ENCODE results near the gene TOP2A. TPM values are rescaled to one million over a fixed set of nuclear protein-coding genes. Genes with fewer than 3 reads are reported as not detected.

The TOP2A gene
- total RNA-seq, 1 experiment from 2014 or later, result 1,672 TPM

GRCh38 chr17:40464392-40464855 lies 46.7 kb upstream of the TOP2A start:
- no peak for DNase-seq
- no peak for TF ChIP-seq CTCF (IDR thresholded peaks at IDR 0.05; ENCODE audit: unreplicated experiment)
- no peaks in the 10 kb centered on the region for H3K9me3 Mint-ChIP-seq (ENCODE audit: low read depth, unreplicated experiment)
- BruUV-seq (replicated peaks), result no TSS peak
- no peak overlapping the region for H3K4me3 Mint-ChIP-seq (ENCODE audit: low read depth, unreplicated experiment)
- no peaks in the 10 kb centered on the region for H3K4me1 Mint-ChIP-seq (ENCODE audit: low read depth, unreplicated experiment)
- CTCF ChIA-PET, result interaction anchor here (0.6 to 53.1 kb wide), 13 partner anchors 10 to 793 kb away, joined by 3 to 4142 read pairs (median 4); partner anchors contain the start of genes CCR7, IGFBP4 and TOP2A
- H3K36me3 Mint-ChIP-seq (ENCODE audit: insufficient read depth, unreplicated experiment), result no peaks in the 10 kb centered on the region
- H3K27ac Mint-ChIP-seq (ENCODE audit: unreplicated experiment), result no peak overlapping the region
- H3K27me3 Mint-ChIP-seq (ENCODE audit: unreplicated experiment), result peaks cover 58% of the 10 kb centered on the region
- intact Hi-C loops (cut with micrococcal nuclease; ENCODE audit: unreplicated experiment), result no loop called here

DNA sequence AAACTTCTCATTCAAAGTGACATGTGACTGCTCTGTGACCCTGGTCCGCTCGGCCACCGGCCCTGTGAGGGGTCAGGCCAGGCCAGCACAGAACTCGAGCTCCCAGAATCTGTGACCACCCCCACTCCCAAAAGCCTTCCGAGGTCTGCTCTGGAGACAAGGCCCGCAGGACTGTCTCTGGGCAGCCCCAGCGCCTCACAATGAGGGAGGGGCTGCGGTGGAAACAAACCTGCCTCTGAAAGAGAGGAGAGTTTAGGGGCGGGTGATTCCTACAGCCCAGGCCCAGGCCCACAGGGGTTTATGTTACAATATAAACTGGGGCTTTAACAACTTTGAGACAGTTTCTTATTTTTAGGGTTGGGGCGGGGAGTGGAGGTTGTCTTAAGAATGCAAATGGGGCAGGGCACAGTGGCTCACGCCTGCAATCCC lies 45.4 kb upstream of the TOP2A start:
- CTCF ChIA-PET, result interaction anchor here (0.6 to 53.1 kb wide), 20 partner anchors 8 to 1799 kb away, joined by 3 to 4142 read pairs (median 5); partner anchors contain the start of genes CCR7, IGFBP4 and TOP2A
- Mint-ChIP-seq H3K27ac (ENCODE audit: unreplicated experiment) (no peak overlapping the region), H3K4me1 (ENCODE audit: low read depth, unreplicated experiment) (peaks cover 8% of the 10 kb centered on the region)

DNA sequence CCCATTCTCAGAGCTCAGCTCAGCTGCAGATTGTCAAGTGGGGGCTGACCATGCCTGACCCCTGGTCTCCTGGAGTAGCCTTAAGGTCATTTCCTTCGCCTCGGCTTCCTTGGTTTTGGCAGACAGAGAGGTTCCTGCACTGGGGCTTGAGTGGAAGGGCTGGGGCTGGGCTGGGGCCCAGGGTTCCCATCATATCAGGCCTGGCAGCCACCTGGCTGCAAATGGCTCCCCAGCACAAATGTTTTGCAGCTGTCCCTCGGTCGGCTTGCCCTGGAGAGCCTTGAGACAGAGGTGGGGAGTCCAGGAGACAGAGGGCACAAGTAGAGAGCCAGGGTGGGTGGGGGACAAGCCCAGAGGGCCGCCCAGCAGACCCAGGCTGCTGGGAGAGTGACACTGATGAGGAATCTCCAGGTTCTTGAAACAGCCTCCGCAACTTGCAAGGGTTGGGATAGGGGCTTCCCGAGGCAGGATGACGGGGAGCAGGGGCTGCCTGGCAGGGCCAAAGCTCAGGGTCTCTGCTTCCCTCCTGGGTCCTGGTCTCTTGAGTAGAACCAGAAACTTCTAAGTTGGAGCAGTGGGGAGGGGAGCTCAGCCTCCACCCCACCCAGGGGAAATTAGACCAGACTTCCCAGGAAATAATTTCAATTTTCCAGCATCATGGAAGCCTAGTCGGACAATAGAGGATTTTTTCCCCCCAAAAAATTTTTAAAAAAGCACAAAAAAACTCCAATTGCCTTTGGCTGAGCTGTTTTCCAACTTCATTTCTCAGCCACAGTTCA lies 44.8 kb upstream of the TOP2A start:
- intact Hi-C loops (cut with micrococcal nuclease; ENCODE audit: unreplicated experiment), result no loop called here
- no peak for TF ChIP-seq CTCF (IDR thresholded peaks at IDR 0.05; ENCODE audit: unreplicated experiment)
- Mint-ChIP-seq H3K4me1 (ENCODE audit: low read depth, unreplicated experiment) (peaks cover 14% of the 10 kb centered on the region), H3K36me3 (ENCODE audit: insufficient read depth, unreplicated experiment) (no peaks in the 10 kb centered on the region), H3K27me3 (ENCODE audit: unreplicated experiment) (peaks cover 63% of the 10 kb centered on the region), H3K9me3 (ENCODE audit: low read depth, unreplicated experiment) (no peaks in the 10 kb centered on the region), H3K4me3 (ENCODE audit: low read depth, unreplicated experiment) (no peak overlapping the region), H3K27ac (ENCODE audit: unreplicated experiment) (no peak overlapping the region)
- no TSS peak for BruUV-seq (replicated peaks)
- CTCF ChIA-PET, result interaction anchor here (0.6 to 53.1 kb wide), 12 partner anchors 8 to 603 kb away, joined by 3 to 4142 read pairs (median 5); partner anchors contain the start of genes CCR7, IGFBP4 and TOP2A
- DNase-seq, result peak; percentile 43

More for the DNA sequence above, 45.4 kb upstream of the TOP2A start:
- Mint-ChIP-seq H3K27me3 (ENCODE audit: unreplicated experiment) (peaks cover 61% of the 10 kb centered on the region), H3K36me3 (ENCODE audit: insufficient read depth, unreplicated experiment) (no peaks in the 10 kb centered on the region), H3K4me3 (ENCODE audit: low read depth, unreplicated experiment) (no peak overlapping the region), H3K9me3 (ENCODE audit: low read depth, unreplicated experiment) (no peaks in the 10 kb centered on the region)
- no TSS peak for BruUV-seq (replicated peaks)
- no peak for TF ChIP-seq CTCF (IDR thresholded peaks at IDR 0.05; ENCODE audit: unreplicated experiment)
- no peak for DNase-seq
- intact Hi-C loops (cut with micrococcal nuclease; ENCODE audit: unreplicated experiment), result no loop called here

- Mint-ChIP-seq H3K4me3 (ENCODE audit: low read depth, unreplicated experiment) (no peak overlapping the region), H3K4me1 (ENCODE audit: low read depth, unreplicated experiment) (peaks cover 21% of the 10 kb centered on the region), H3K27ac (ENCODE audit: unreplicated experiment) (no peak overlapping the region), H3K9me3 (ENCODE audit: low read depth, unreplicated experiment) (no peaks in the 10 kb centered on the region), H3K36me3 (ENCODE audit: insufficient read depth, unreplicated experiment) (no peaks in the 10 kb centered on the region), H3K27me3 (ENCODE audit: unreplicated experiment) (peaks cover 63% of the 10 kb centered on the region)
- CTCF ChIA-PET, result interaction anchor here (0.6 to 53.1 kb wide), 8 partner anchors 16 to 679 kb away, joined by 3 to 4142 read pairs (median 4); partner anchors contain the start of genes CCR7 and IGFBP4
- TF ChIP-seq CTCF (IDR thresholded peaks at IDR 0.05; ENCODE audit: unreplicated experiment), result no peak
- intact Hi-C loops (cut with micrococcal nuclease; ENCODE audit: unreplicated experiment), result no loop called here
- no TSS peak for BruUV-seq (replicated peaks)
- no peak for DNase-seq
These were observed 44.1 kb upstream of the TOP2A start for GRCh38 chr17:40461732-40462342.
